GM19328 (cell line): ENCODE results near the gene SPG11.
A peak's percentile ranks its signal among the peaks of the same experiment; 100 is the strongest.
"Not testable (repeated sequence)": the region's sequence is repeated elsewhere in the genome, so short reads cannot be mapped to it uniquely, and the experiment has no call there.

ENCODE experiments used
- ATAC-seq: cut with Tn5 transposase; IDR thresholded peaks from one replicate; pipeline ENCODE4 v1.9.1; 2021; ENCODE audit warnings: mild to moderate bottlenecking, moderate library complexity; ENCODE audit not compliant: unreplicated experiment

The SPG11 gene, protein sequence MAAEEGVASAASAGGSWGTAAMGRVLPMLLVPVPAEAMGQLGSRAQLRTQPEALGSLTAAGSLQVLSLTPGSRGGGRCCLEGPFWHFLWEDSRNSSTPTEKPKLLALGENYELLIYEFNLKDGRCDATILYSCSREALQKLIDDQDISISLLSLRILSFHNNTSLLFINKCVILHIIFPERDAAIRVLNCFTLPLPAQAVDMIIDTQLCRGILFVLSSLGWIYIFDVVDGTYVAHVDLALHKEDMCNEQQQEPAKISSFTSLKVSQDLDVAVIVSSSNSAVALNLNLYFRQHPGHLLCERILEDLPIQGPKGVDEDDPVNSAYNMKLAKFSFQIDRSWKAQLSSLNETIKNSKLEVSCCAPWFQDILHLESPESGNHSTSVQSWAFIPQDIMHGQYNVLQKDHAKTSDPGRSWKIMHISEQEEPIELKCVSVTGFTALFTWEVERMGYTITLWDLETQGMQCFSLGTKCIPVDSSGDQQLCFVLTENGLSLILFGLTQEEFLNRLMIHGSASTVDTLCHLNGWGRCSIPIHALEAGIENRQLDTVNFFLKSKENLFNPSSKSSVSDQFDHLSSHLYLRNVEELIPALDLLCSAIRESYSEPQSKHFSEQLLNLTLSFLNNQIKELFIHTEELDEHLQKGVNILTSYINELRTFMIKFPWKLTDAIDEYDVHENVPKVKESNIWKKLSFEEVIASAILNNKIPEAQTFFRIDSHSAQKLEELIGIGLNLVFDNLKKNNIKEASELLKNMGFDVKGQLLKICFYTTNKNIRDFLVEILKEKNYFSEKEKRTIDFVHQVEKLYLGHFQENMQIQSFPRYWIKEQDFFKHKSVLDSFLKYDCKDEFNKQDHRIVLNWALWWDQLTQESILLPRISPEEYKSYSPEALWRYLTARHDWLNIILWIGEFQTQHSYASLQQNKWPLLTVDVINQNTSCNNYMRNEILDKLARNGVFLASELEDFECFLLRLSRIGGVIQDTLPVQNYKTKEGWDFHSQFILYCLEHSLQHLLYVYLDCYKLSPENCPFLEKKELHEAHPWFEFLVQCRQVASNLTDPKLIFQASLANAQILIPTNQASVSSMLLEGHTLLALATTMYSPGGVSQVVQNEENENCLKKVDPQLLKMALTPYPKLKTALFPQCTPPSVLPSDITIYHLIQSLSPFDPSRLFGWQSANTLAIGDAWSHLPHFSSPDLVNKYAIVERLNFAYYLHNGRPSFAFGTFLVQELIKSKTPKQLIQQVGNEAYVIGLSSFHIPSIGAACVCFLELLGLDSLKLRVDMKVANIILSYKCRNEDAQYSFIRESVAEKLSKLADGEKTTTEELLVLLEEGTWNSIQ (N-terminal part only)

DNA sequence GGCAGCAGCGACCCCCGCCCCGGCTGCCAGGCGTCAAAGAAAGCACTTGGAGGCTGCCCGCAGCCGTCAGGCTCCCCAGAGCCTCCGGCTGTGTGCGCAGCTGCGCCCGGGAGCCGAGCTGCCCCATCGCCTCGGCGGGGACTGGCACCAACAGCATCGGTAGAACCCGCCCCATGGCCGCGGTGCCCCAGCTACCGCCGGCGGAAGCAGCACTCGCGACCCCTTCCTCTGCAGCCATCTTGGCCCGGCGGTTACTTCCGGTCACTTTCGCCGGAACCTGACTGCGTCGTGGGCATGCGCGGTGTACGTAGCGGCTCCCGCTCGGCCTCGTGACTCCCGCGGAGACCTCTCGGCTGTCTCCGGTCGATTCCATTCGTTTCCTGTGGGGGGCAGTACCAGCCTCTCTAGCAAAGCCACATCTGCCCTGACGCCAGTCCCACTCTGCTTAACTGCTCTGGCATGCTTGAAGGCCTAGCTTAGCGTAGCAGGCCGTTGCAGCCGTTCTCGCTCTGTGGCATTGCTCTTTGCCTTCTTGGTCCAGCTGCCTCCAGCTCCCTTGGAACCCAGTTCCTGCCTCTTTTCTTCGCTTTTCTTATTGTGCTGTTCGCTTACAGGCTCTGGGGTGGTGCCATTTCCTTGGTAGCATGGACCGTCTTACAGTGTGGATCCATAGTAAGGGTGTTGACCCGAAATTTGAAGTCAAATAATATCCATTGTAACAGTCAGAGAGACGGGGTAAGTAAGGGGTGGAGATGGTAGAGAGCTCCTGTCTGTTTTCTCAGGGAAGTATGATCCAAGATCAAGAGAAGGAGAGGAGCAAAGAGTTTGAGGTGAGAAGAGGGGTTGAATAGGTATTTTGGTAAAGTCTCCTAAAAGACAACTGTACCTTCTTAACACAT, at the start of gene SPG11:
Gene SPG11, minus strand, starts transcription at position 253 of the 899 bp plus-strand sequence. Its CDS starts 15 bp downstream, at position 238.
- peak; percentile 74 for ATAC-seq

- no peak for ATAC-seq
Measured at GRCh38 chr15:44712346-44713005, 49.0 kb upstream of the SPG11 start.

- peak; percentile 18 for ATAC-seq
Measured at GRCh38 chr15:44711743-44712345, 48.4 kb upstream of the SPG11 start.

DNA sequence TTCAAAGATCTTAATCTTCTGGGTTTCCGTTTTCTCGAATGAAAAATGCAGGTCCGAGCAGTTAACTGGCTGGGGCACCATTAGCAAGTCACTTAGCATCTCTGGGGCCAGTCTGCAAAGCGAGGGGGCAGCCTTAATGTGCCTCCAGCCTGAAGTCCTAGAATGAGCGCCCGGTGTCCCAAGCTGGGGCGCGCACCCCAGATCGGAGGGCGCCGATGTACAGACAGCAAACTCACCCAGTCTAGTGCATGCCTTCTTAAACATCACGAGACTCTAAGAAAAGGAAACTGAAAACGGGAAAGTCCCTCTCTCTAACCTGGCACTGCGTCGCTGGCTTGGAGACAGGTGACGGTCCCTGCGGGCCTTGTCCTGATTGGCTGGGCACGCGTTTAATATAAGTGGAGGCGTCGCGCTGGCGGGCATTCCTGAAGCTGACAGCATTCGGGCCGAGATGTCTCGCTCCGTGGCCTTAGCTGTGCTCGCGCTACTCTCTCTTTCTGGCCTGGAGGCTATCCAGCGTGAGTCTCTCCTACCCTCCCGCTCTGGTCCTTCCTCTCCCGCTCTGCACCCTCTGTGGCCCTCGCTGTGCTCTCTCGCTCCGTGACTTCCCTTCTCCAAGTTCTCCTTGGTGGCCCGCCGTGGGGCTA, 47.8 kb upstream of the SPG11 start, which contains the start of the genes B2M and PATL2:
Gene B2M, plus strand, starts transcription at position 422 of the 647 bp plus-strand sequence. Its CDS starts 30 bp downstream, at position 452.
Gene PATL2, minus strand, starts transcription at position 228 of the 647 bp plus-strand sequence. CDS start 34,833 bp downstream, outside the sequence.
- peak; percentile 85 for ATAC-seq

DNA sequence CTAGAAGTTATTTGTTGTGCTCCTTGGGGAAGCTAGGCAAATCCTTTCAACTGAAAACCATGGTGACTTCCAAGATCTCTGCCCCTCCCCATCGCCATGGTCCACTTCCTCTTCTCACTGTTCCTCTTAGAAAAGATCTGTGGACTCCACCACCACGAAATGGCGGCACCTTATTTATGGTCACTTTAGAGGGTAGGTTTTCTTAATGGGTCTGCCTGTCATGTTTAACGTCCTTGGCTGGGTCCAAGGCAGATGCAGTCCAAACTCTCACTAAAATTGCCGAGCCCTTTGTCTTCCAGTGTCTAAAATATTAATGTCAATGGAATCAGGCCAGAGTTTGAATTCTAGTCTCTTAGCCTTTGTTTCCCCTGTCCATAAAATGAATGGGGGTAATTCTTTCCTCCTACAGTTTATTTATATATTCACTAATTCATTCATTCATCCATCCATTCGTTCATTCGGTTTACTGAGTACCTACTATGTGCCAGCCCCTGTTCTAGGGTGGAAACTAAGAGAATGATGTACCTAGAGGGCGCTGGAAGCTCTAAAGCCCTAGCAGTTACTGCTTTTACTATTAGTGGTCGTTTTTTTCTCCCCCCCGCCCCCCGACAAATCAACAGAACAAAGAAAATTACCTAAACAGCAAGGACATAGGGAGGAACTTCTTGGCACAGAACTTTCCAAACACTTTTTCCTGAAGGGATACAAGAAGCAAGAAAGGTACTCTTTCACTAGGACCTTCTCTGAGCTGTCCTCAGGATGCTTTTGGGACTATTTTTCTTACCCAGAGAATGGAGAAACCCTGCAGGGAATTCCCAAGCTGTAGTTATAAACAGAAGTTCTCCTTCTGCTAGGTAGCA, 47.0 kb upstream of the SPG11 start:
- no peak for ATAC-seq

DNA sequence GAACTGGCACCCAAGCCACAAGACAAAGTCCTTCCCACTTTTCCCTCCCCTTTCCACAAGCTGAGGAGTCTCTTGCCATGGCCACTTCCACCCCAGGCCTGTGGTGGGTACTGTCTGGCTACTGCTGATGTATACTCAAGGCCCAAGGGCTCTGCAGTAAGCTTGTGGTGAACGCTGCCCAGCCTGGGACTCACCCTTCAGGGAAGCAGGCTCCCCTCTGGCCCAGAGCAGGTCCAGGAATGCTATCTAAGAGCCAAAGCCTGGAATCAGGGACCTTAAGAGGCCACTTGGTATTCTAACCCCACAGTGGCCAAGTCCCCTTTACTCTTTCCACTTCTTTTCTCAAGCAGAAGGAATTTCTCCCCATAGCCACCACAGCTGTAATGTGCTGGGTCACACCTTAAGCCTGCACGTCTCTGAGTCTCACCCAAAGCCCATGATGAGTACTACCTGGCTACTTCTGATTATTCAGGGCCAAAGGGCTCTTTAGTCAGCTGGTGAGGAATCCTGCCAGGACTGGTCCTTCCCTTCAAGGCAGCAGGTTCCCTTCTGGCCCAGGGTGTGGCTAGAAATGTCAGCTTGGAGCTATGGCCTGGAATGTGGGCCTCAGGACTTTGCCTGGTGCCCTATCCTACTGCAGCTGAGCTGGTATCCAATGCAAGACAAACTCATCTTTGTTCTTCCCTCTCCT, 43.6 kb upstream of the SPG11 start:
- no peak for ATAC-seq

GRCh38 chr15:44706401-44706800, 42.9 kb upstream of the SPG11 start:
- no peak for ATAC-seq

DNA sequence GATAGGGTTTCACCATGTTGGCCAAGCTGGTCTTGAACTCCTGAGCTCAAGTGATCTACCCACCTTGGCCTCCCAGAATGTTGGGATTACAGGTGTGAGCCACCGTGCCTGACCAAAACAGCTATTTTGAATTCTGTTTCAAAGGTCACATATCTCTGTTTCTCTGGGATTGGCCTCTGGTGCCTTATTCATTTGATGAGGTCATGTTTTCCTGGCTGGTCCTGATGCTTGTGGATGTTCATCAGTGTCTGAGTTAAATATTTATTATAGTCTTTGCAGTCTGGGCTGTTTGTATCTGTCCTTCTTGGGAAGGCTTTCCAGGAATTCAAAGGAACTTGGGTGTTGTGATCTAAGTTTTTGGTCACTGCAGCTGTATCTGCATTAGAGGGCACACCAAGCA, 42.5 kb upstream of the SPG11 start:
- no peak for ATAC-seq

DNA sequence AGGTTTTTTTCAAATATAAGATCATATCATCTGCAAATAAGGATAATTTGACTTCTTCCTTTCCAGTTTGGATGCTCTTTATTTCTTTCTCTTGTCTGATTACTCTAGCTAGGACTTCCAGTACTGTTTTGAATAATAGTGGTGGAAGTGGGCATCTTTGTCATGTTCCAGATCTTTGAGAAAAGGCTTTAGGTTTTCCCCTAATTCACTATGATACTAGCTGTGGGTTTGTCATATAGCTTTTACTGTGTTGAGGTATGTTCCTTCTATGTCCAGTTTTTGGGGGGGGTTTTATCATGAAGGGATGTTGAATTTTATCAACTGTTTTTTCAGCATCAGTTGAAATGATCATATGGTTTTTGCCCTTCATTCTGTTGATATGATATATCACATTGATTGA, 37.2 kb upstream of the SPG11 start:
- not testable (repeated sequence) for ATAC-seq

DNA sequence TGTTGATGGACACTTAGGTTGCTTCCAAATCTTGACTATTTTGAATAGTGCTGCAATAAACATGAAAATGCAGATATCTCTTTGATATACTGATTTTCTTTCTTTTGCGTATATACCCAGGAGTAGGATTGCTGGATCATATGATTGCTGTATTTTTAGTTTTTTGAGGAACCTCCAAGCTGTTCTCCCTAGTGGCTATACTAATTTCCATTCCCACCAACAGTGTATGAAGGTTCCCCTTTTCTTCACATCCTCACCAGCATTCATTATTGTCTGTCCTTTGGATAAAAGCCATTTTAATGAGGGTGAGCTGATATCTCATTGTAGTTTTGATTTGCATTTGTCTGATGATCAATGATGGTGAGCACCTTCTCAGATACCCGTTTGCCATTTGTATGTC, 35.2 kb upstream of the SPG11 start:
- ATAC-seq, result no peak

DNA sequence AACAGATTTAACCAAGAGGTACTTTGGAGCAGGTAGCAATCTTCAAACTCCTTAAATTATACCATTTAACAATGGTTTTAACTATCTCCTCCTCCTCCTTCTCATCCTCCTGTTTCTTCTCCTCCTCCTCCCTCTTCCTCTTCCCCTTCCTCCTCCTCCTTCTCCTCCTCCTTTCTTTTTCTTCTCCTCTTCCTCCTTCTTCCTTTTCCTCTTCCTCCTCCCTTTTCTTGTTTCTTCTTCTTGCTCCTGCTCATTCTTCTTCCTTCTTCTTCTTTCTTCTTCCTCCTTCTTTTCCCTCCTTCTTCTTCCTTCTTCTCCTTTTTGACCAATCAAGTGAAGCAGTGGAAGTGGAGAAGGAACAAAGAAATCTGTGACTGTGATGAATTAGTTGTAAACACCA, 33.6 kb upstream of the SPG11 start:
- no peak for ATAC-seq

GRCh38 chr15:44695294-44695693, 31.8 kb upstream of the SPG11 start:
- no peak for ATAC-seq

GRCh38 chr15:44694416-44694815, 31.0 kb upstream of the SPG11 start:
- ATAC-seq, result no peak

GRCh38 chr15:44692659-44693058, 29.2 kb upstream of the SPG11 start:
- no peak for ATAC-seq

DNA sequence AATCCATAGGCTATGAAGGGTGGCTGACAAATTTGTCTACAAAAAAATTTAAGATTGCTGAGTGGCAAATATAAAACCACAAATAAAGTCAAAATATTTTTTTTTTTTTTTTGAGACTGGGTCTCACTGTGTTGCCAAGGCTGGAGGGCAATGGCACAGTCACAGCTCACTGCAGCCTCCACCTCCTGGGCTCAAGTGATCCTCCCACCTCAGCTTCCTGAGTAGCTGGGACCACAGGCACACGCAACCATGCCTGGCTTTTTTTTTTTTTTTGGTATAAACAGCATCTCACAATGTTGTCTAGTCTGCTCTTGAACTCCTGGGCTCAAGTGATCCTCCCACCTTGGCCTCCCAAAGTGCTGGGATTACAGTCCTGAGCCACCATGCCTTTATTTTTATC, 26.8 kb upstream of the SPG11 start:
- ATAC-seq, result not testable (repeated sequence)

- not testable (repeated sequence) for ATAC-seq
Measured at GRCh38 chr15:44689318-44689717, 25.9 kb upstream of the SPG11 start.
